ENCODE measurements around the gene AATK.
A peak's percentile ranks its signal among the peaks of the same experiment; 100 is the strongest.

AATK gene

DNA sequence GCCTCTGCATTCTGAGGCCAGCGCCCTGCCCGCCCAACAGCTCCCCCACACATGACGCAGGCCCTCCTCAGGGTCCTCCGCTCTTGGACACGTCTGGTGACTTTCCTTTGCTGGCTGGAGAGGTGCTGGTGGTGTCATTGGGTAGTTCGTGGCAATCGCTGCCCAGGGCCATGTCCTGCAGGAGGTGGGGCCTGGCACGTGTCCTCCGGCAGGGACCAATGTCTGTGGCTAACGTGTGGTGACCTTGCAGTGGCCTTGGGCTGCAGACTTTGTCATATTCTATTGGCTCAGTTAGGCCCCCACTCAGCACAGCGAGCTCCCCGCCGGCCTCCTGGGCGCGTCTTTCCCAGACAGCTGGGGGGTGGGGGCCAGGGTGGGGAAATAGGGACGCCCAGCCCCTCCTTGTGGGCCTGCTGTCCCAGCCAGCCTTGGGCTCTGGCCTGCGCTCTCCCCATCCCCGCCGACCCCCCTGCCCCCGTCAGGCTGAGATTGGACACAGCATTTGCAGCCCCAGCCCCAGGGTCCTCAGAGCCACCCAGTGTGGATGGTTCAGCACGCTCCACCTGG is 52.8 kb downstream of the AATK start:
- DNase-seq (ENCODE audit: low read depth): no peak

DNA sequence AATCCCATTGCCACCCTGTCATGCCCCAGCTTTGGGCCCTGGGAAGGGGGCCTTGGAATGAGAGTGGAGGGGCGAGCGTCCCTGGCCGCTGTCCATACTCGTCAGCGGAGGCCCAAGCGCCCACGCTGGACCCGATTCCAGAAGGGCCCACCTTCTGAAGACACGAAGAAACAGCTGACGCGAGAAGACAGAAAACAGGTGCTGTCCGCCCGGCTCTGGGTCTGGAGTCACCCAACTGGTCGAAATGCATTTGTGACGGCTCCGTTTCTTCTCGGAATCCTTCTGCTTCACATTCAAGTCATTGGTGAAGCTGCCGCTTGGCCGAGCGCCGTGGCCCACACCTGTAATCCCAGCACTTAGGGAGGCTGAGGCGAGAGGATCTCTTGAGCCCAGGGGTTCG is 53.6 kb downstream of the AATK start:
- no peak for DNase-seq (ENCODE audit: low read depth)

DNA sequence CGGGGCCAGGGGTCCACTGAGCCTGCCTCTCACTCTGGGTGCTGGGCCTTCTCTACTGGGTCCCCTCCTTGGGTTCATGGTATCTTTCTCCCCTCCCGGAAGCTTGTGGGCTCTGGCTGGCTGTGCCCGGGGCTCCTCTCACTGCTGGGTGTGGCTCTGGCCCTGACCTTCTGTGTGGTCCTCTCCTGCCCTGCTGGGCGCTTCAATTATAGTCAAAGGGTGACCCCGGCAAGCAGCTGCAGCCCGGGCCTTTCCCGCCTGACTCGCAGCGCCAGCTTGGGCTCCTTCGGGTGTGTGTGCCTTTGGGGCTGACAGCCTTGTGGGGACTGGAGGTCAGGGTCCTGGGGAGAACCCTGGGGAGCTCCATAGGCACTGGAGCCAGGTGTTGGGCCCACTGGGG is 55.0 kb downstream of the AATK start:
- no peak for DNase-seq (ENCODE audit: low read depth)

DNA sequence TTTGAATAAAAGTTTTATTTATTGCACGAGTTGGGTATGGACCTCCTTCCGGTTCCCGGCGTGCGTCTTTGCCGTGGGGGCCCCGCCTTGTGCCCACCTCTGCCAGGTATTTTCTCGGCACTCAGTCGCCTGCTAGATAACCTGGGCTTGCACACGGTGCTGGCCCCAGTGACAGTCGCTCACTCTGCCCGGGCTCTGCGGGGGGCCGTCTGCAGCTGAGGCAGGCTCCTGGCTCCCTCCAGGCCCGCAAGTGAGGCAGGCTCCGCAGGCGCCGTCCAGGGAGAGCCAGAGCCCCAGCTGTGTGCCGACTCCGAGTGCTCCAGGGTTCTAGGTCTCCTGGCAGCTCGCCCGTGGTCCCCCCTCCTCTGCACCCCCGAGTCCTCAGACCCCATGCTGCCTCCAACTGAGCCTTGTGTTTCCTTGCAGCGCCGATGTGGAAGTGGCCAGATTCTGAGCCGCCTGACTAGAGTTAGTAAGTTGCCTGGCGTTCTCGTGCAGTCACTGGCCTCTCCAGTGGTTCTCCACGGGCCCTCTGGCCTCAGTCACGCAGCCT is 55.5 kb downstream of the AATK start:
- DNase-seq (ENCODE audit: low read depth): no peak

DNA sequence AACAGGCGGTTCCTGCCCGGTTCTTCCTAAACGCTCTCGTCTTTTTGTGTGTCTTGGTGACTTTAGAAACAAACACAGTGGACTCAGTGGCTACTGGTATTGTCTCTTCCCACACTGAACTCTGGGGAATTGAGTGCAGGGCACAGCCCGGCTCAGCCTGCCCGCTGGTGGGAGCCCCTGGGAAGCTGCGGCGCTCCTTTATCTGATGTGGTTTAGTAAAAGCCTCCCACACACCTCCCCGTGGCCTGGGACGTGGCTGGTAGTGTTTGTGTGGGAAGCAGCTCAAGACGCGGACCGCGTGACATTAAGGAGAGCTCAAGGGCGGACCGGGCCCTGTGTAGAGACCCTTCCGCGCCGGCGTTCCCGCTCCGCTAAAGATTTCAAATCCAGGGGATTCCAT is 56.1 kb downstream of the AATK start:
- no peak for DNase-seq (ENCODE audit: low read depth)

DNA sequence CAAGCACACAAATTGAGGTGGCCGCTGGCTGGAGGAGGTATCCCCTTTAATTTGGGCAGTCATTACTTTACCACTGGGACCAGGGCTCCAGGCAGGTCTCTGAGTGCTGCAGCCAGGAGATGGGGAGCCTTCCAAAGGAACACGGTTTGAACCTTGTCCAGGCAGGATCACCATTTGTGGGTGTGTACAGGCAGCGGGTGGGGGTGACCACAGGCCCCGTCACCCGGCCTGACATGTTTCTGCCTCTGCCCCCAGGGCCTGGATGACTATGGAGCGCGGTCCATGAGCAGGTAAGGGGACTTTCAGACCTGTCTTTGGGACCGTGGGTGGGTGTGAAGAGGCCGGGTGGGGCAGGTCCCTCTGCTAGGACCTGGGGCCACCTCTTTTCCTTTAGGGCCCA is 57.8 kb downstream of the AATK start:
- no peak for DNase-seq (ENCODE audit: low read depth)

DNA sequence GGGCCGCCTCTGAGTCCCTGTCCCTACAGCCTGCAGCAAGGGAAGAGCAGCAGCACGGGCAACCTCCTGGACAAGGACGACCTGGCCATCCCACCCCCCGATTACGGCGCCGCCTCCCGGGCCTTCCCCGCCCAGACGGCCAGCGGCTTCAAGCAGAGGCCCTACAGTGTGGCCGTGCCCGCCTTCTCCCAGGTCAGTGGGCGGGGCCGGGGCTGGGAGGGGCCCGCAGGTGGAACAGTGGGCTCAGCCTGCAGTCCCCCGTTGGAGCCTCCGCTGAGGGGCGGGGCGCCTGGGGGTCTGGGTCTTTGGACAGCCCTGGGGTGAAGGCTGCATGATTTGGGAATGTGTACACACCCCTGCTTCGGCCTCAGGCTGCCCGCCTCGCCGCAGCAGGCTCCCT is 59.3 kb downstream of the AATK start:
- no peak for DNase-seq (ENCODE audit: low read depth)

DNA sequence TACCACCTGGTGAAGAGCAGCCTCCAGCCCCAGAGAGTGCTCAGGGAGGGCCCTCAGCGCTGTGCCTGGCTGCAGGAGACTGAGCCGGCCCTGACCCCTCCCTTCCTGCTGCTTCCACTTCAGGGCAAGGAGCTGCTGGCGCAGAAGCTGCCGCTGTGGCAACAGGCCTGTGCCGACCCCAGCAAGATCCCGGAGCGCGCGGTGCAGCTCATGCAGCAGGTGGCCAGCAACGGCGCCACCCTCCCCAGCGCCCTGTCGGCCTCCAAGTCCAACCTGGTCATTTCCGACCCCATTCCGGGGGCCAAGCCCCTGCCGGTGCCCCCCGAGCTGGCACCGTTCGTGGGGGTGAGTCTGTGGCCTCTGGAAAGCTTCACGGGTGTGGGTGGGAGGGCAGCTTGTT is 62.6 kb downstream of the AATK start:
- no peak for DNase-seq (ENCODE audit: low read depth)

GRCh38 chr17:81102869-81103268 is 63.2 kb downstream of the AATK start:
- no peak for DNase-seq (ENCODE audit: low read depth)

GRCh38 chr17:81102352-81102751 is 63.7 kb downstream of the AATK start:
- DNase-seq (ENCODE audit: low read depth): no peak

- peak; percentile 79 for DNase-seq (ENCODE audit: low read depth)
Measured at GRCh38 chr17:81101614-81102306, 64.3 kb downstream of the AATK start.

- no peak for DNase-seq (ENCODE audit: low read depth)
Measured at GRCh38 chr17:81100668-81101067, 65.4 kb downstream of the AATK start.

DNA sequence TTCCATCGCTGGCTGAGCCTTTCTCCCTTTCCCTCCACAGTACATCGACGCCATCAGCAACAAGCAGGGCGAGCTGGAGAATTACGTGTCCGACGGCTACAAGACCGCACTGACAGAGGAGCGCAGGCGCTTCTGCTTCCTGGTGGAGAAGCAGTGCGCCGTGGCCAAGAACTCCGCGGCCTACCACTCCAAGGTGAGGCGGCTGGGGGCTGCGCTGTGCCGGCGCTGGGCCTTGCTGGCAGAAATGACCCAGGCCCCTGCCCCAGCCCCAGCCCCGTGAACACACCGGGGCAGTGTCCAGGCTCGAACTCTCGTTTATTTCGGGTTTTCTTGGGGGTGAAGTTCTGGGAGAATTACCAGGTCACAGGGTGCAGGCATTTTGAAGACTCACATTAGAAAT is 66.1 kb downstream of the AATK start:
- no peak for DNase-seq (ENCODE audit: low read depth)

GRCh38 chr17:81097943-81098308 is 68.1 kb downstream of the AATK start:
- no peak for DNase-seq (ENCODE audit: low read depth)

- DNase-seq (ENCODE audit: low read depth): no peak
Measured at GRCh38 chr17:81097134-81097942, 68.7 kb downstream of the AATK start.

- DNase-seq (ENCODE audit: low read depth): no peak
Measured at GRCh38 chr17:81096741-81097133, 69.3 kb downstream of the AATK start.

GRCh38 chr17:81095383-81095762 is 70.6 kb downstream of the AATK start:
- no peak for DNase-seq (ENCODE audit: low read depth)

GRCh38 chr17:81094509-81095382 is 71.3 kb downstream of the AATK start:
- DNase-seq (ENCODE audit: low read depth): peak; percentile 62

DNA sequence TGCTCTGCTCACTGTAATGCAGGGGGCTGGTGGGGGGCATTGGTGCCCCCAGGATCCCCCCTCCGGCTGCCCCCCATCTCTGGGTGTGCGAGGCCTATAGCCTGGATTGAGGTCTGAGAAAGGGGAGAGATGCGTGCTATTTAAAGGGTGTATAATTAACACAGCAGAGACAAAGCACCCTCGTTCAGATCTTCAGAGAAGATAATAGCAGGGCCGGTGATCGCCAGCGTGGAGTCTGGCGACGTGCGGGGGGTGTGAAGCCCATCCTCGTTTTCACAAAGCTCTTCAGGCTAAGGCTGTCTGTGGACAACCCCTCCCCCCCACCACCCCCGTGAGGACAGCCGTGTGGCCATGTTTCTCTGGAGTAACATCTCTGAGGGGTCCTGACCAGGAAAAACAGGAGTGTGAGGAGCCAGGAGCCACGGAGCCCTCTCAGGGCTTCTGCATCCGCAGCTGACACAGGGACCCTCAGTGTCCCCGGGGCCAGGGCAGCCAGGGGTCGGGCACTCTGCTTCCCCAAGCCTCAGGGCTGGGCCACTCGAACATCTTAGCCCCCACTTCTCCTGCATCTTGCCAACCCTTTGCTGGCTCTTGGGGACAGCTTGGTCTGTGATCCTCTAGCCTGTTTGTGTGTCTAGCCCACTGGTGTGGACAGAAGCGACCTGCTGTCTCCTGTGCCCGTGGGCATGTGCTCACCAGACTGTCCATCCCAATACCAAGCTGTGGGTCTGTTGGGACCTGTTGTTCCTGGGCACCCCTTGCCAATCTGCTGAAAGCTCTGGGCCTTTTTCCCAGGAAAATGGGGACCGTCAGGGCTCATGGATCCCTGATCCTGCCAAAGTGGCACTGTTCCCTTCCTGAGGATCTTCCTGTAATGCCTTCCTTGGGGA is 72.2 kb downstream of the AATK start:
- no peak for DNase-seq (ENCODE audit: low read depth)

GRCh38 chr17:81092518-81093095 is 73.4 kb downstream of the AATK start:
- DNase-seq (ENCODE audit: low read depth): no peak

All from stimulated activated CD8-positive, alpha-beta memory T cell treated with anti-CD3 and anti-CD28 coated beads, Interleukin-15, amount 100 ng/mL, for 24 hours (primary cell).